Measurements from ENCODE around the gene CDH22. TPM values are rescaled to one million over a fixed set of nuclear protein-coding genes. Genes with fewer than 3 reads are reported as not detected.

Gene CDH22
- total and polyA plus RNA-seq, 2 experiments from 2014 or later: 0.08 to 0.10 TPM

GRCh38 chr20:46158476-46158987 lies 149.8 kb downstream of the CDH22 start:
- H3K27me3 Mint-ChIP-seq (ENCODE audit: insufficient read depth, low read depth, poor library complexity): no peaks in the 10 kb centered on the region
- no peak overlapping the region for H3K4me2 ChIP-seq
- no peak overlapping the region for H2AFZ ChIP-seq
- no peaks in the 10 kb centered on the region for H3K79me2 ChIP-seq (replicated peaks; ENCODE audit: insufficient read depth)
- ATAC-seq (no peak), DNase-seq (ENCODE audit: low spot score) (no peak)
- H3K4me3 Mint-ChIP-seq: no peak overlapping the region
- TF ChIP-seq CREB1 (CRISPR knock-in tag; IDR thresholded peaks at IDR 0.05; ENCODE audit: low read depth) (no peak), ZNF462 (CRISPR knock-in tag; IDR thresholded peaks at IDR 0.05) (no peak), STAT1 (IDR thresholded peaks at IDR 0.05; ENCODE audit: unreplicated experiment) (no peak), EZH2phosphoT487 (IDR thresholded peaks at IDR 0.05; ENCODE audit: unreplicated experiment) (no peak), NANOG (IDR thresholded peaks at IDR 0.05; ENCODE audit: borderline replicate concordance) (no peak), EZH2 (IDR thresholded peaks at IDR 0.05; ENCODE audit: low read depth, unreplicated experiment) (no peak)
- no peak overlapping the region for H3K4me3 ChIP-seq
- peaks cover 1% of the 10 kb centered on the region; the same call in 1 of the 3 replicates for H3K4me1 Mint-ChIP-seq
- no peaks in the 10 kb centered on the region for H3K36me3 Mint-ChIP-seq (ENCODE audit: low read depth)
- H3K9me3 Mint-ChIP-seq: no peaks in the 10 kb centered on the region
- H3K36me3 ChIP-seq (ENCODE audit: insufficient read depth): no peaks in the 10 kb centered on the region
- no peaks in the 10 kb centered on the region for H4K20me1 ChIP-seq (replicated peaks; ENCODE audit: insufficient read depth)
- no peak overlapping the region for H3K27ac ChIP-seq (ENCODE audit: low read depth)
- no peaks in the 10 kb centered on the region for H3F3A ChIP-seq (replicated peaks; ENCODE audit: low read depth)
- no peaks in the 10 kb centered on the region for H3K27me3 ChIP-seq (ENCODE audit: insufficient read depth)
- H3K9me2 ChIP-seq (ENCODE audit: insufficient read depth): no peaks in the 10 kb centered on the region
- no peaks in the 10 kb centered on the region for H3K4me1 ChIP-seq (ENCODE audit: insufficient read depth)
- H3K27ac Mint-ChIP-seq: no peak overlapping the region

GRCh38 chr20:46157625-46158024 lies 150.7 kb downstream of the CDH22 start:
- Mint-ChIP-seq H3K9me3 (no peaks in the 10 kb centered on the region), H3K4me1 (peaks cover 3% of the 10 kb centered on the region; the same call in 1 of the 3 replicates), H3K27ac (no peak overlapping the region), H3K27me3 (ENCODE audit: insufficient read depth, low read depth, poor library complexity) (no peaks in the 10 kb centered on the region), H3K4me3 (no peak overlapping the region), H3K36me3 (ENCODE audit: low read depth) (no peaks in the 10 kb centered on the region)
- no peaks in the 10 kb centered on the region for H4K20me1 ChIP-seq (replicated peaks; ENCODE audit: insufficient read depth)
- H3K9me2 ChIP-seq (ENCODE audit: insufficient read depth): no peaks in the 10 kb centered on the region
- H3K79me2 ChIP-seq (replicated peaks; ENCODE audit: insufficient read depth): no peaks in the 10 kb centered on the region
- H3K4me3 ChIP-seq: no peak overlapping the region
- no peaks in the 10 kb centered on the region for H3K27me3 ChIP-seq (ENCODE audit: insufficient read depth)
- no peak overlapping the region for H3K4me2 ChIP-seq
- no peaks in the 10 kb centered on the region for H3F3A ChIP-seq (replicated peaks; ENCODE audit: low read depth)
- ATAC-seq (no peak), DNase-seq (ENCODE audit: low spot score) (no peak)
- H3K36me3 ChIP-seq (ENCODE audit: insufficient read depth): no peaks in the 10 kb centered on the region
- H3K4me1 ChIP-seq (ENCODE audit: insufficient read depth): no peaks in the 10 kb centered on the region
- no peak overlapping the region for H2AFZ ChIP-seq
- H3K27ac ChIP-seq (ENCODE audit: low read depth): no peak overlapping the region
- TF ChIP-seq ETS1 (IDR thresholded peaks at IDR 0.05): no peak
- no peak for TF ChIP-seq EZH2phosphoT487 (IDR thresholded peaks at IDR 0.05; ENCODE audit: unreplicated experiment)
- TF ChIP-seq ZNF331 (CRISPR knock-in tag; IDR thresholded peaks at IDR 0.05; ENCODE audit: low read depth): no peak
- no peak for TF ChIP-seq REST (IDR thresholded peaks at IDR 0.05; ENCODE audit: unreplicated experiment)
- TF ChIP-seq JUNB (IDR thresholded peaks at IDR 0.05; ENCODE audit: unreplicated experiment): no peak
- TF ChIP-seq EZH2 (IDR thresholded peaks at IDR 0.05; ENCODE audit: low read depth, unreplicated experiment): no peak

Measured in GM23338 (cell line).